ENCODE data around the gene FN1.

GRCh38 chr2:215476424-215476823 lies 40.6 kb upstream of the FN1 start:
- no peak for TF ChIP-seq GATA3 (IDR thresholded peaks at IDR 0.05; ENCODE audit: low read depth, low read length)
- TF ChIP-seq GATA2 (IDR thresholded peaks at IDR 0.05; ENCODE audit: low read depth, low read length), result no peak

All from SH-SY5Y (cell line).